GM19193 (cell line): Measurements from ENCODE around the gene FOSB.

Experiments used
- POLR2A ChIP-seq: IDR thresholded peaks from 4 replicates; pipeline ENCODE4 v1.6.1; 2011; ENCODE audit not compliant: insufficient read depth, insufficient read length; ENCODE audit errors: extremely low read depth

The FOSB gene

DNA sequence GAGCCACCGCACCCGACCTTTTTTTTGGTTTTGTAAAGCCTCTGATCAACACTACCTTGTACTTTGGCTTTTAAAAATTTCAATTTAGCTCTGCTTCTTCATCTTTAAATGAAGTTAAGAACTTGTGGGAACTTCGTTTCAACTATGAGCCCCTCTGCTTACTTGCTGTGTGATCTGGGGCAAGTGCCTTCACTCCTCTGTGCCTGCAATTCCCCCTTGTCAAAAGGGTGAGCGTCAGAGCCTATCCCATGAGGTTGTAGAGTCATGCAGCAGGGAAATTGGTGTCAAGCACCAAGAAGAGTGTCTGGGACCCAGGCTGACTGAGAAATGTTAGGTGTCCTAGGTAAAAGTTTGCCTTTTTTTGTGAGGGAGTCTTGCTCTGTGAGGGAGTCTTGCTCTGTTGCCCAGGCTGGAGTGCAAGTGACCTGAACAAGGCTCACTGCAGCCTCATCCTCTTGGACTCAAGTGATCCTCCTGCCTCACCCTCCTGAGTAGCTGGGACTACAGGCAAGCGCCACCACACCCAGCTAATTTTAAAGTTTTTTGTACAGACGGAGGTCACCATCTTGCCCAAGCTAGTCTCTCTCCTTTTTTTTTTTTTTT lies 45.2 kb downstream of the FOSB start:
- TF ChIP-seq POLR2A = no peak

DNA sequence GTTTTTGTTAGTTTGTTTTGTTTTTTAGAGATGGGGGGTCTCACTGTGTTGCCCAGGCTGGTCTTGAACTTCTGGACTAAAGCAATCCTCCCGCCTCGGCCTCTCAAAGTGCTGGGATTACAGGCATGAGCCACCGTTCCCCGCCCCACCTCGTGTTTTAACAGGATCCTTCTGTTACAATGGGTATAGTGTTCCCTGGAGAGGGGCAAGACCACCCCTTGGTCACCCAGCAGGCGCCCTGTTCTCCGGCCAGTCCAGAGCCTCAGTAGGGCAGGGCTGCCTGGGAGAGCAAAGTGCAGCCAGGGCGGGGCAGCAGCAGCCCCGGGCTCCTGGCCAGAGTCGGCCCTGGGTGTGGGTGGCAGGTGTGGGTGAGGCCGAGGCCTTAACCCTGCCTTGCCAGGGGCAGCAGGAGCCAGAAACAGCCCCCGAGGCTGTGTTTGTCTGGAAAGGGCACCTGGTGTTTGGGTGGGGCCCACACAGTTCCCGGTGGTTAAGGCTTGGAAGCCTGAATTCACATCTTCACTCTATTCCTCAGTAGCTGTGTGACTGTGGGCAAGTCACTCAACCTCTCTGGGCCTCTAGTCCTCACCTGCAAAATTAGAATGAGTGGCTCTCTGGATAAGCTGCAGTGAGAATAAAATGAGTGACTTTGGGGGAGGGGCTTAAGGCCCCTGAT lies 46.7 kb downstream of the FOSB start:
- TF ChIP-seq POLR2A = no peak

DNA sequence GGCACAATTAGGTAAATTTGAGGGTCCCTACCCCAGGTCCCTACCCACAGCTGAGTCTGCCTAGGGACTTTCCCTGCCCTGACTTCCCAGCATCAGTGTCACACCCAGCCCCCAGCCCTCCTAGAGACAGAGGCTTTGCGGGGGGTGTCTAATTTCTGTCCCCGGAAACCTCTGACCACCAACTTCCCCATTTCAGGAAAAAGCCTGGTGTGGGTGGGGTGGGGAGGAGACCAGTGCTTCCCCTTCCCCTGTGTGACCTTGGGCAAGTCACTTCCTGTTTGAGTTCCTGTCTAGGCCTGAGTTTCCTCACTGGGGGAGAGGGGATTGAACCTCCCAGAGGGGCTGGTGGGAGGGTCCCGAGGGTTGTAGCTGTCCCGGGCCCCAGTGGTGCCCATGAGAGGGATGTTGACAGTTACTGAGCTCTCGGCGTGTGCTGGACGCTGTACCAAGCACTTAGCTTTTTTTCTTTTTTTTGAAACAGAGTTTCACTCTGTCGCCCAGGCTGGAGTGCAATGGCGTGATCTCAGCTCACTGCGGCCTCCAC lies 47.4 kb downstream of the FOSB start:
- peak; percentile 12 for TF ChIP-seq POLR2A

DNA sequence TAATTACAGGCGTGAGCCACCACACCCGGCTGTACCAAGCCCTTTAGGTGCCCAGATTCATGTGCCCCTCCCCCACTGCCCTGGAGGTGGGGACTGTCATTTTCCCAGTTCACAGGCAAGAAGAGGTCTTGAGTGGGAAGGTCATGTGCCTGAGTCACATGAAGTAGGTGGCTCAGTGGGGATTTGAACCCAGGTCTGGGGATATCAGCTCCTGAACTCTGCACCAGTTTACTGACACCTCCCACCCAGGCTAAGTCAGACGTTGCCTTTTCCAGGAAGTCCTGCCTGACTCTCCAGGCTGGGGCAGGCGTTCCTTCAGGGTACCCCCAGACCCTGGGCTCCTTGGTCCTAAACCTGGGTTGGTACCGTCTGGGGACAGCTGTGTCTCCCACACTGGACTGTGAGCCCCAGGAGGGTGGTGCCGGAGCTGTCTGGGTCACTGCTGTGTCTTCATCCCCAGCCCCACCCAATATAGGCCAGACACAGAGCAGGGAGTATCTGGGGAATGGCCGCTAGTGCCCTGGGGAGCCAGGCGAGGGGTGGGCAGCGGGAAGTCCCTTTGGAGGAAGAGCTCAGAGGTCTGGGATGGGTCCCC lies 48.1 kb downstream of the FOSB start:
- TF ChIP-seq POLR2A = no peak

DNA sequence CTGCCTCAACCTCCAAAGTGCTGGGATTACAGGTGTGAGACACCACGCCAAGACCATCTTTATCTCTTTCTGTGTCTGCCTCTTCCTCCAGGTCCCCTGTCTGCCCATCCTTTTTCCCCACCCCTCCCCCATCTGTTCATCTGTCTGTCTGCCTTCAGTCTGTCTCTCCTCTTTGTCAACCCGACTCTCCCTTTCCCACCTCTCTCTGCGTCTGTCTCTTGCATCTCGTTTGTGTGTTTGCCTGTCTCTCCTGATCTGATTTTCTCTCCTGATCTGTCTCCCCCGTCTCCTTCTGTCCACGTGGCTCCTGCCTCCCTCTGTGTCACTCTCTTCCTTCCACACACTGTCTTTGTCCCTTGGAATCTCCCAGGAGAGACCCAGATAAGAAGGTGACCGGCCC lies 49.4 kb downstream of the FOSB start:
- TF ChIP-seq POLR2A = no peak

DNA sequence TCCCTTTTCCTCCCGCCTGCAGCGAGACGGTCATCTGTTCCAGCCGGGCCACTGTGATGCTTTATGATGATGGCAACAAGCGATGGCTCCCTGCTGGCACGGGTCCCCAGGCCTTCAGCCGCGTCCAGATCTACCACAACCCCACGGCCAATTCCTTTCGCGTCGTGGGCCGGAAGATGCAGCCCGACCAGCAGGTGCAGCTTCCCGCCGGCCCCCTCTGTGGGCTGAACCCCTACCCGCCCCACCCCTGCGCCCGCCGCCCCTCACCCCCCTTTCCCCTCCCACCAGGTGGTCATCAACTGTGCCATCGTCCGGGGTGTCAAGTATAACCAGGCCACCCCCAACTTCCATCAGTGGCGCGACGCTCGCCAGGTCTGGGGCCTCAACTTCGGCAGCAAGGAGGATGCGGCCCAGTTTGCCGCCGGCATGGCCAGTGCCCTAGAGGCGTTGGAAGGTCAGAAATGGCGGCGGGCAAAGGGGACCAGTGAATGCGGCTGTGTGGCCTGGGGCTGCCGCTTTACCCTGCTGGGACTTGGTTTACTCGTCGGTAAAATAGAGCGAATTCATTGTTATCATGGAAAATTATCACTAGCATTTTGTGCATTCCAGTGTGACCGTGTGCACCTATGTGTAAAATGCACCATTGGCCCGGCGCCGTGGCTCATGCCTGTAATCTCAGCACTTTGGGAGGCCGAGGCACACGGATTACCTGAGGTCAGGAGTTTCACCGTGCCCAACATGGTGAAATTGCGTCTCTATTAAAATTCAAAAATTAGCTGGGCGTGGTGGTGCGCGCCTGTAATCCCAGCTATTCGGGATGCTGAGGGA lies 50.1 kb downstream of the FOSB start:
- no peak for TF ChIP-seq POLR2A

DNA sequence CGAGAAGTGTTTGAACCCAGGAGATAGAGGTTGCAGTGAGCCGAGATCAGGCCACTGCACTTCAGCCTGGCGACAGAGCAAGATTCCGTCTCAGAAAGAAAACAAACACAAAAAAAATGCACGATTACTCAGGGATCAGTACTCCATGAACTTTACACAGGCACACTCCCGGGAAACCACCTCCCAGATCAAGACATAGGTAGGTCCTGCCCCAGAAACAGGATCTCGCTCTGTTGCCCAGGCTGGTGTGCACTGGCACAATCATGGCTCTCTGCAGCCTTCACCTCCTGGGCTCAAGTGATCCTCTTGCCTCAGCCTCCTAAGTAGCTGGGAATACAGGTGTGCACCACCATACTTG lies 50.7 kb downstream of the FOSB start:
- no peak for TF ChIP-seq POLR2A

DNA sequence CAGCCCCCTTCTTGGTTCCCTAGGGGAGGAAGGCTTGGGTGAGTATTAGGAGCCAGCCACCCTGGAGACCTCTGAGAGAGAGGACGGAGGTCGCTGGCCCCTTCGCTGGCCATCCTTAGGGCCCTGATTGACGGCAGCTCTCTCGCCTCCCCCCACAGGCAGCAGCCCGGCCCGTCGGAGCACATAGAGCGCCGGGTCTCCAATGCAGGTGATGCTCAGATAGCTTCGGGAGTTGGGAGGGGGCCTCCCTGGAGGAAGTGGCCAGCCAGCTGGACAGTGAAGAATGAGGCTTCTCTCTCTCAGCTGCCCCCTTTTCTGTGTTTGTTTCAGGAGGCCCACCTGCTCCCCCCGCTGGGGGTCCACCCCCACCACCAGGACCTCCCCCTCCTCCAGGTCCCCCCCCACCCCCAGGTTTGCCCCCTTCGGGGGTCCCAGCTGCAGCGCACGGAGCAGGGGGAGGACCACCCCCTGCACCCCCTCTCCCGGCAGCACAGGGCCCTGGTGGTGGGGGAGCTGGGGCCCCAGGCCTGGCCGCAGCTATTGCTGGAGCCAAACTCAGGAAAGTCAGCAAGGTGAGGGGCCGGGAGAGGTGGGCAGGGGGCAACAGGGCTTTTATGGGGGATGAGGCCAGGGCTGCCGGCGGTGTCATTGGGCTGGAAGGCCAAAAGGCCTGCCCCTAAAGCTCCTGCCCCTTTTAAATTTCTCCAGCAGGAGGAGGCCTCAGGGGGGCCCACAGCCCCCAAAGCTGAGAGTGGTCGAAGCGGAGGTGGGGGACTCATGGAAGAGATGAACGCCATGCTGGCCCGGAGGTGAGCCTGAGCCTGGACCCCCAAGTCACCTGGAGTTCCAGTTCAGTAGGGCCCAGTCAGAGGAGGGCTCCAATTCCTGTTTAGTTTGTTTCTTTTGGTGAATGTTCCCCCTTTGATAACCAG lies 54.5 kb downstream of the FOSB start:
- TF ChIP-seq POLR2A = no peak

DNA sequence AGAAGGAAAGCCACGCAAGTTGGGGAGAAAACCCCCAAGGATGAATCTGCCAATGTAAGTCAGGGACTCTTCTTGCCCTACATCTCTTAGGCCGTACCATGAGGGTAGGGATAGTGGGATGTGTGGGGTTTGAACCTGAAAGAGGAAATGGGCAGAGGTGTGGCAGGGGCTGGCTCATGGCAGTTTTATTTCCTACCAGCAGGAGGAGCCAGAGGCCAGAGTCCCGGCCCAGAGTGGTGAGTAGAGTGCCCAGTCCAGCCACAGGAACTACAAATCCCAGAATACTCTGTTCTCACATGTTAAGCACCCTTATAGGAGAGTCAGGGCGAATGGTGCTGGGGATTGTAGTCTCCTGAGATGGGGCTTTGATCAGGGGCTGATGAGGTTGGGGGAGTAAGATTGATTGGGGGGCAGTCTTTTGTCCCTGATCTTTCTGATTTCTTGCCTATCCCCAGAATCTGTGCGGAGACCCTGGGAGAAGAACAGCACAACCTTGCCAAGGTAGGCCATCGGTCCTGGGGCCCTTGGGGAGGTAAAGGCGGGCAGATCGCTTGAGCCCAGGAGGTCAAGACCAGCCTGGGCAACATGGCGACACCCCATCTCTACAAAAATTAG lies 56.0 kb downstream of the FOSB start:
- TF ChIP-seq POLR2A = no peak

DNA sequence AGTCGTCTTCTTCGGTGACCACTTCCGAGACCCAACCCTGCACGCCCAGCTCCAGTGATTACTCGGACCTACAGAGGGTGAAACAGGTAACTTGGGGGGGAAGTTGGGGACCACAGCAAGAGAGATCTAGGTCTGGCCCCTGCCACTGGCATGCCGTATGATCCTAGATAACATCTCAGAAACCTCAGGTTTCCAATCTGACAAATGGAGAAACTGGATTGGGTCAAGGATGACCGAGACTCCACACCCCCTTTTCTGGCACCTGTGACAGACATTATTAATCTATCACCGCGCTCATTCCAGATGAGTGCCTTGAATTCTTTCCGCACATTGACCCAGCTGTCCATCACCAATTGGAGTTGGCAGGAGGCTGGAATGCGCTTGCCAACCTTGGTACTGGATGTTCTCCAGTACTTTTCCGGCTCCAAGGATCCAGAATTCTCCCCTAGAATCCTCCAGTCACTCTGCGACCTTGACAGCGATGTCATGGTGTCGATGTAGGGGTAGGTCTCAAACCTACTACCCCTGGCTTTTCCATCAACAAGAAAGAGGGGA lies 56.9 kb downstream of the FOSB start:
- no peak for TF ChIP-seq POLR2A
